HG03103 (cell line): ENCODE measurements around the gene VASN.

Experiments
- ATAC-seq: cut with Tn5 transposase; IDR thresholded peaks from one replicate; pipeline ENCODE4 v1.9.1; 2021; ENCODE audit warnings: low read depth; ENCODE audit not compliant: unreplicated experiment

VASN gene

GRCh38 chr16:4351880-4352279 is 19.8 kb upstream of the VASN start:
- ATAC-seq = no peak

DNA sequence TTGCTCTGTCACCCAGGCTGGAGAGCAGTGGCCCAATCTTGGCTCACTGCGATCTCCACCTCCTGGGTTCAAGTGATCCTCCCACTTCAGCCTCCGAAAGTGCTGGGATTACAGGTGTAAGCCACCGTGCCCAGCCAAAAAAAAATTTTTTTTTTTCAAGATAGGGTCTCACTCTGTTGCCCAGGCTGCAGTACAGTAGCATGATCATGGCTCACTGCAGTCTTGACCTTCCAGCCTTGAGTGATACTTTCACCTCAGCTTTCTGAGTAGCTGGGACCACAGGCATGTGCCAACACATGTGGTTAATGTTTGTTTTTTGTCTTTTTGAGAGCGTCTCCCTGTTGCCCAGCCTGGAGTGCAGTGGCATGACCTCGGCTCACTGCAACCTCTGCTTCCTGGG is 18.8 kb upstream of the VASN start:
- no peak for ATAC-seq

- no peak for ATAC-seq
Measured at GRCh38 chr16:4353675-4354074, 18.0 kb upstream of the VASN start.

- ATAC-seq = no peak
Measured at GRCh38 chr16:4354512-4355409, 16.9 kb upstream of the VASN start.

- ATAC-seq = no peak
Measured at GRCh38 chr16:4356820-4357219, 14.8 kb upstream of the VASN start.

DNA sequence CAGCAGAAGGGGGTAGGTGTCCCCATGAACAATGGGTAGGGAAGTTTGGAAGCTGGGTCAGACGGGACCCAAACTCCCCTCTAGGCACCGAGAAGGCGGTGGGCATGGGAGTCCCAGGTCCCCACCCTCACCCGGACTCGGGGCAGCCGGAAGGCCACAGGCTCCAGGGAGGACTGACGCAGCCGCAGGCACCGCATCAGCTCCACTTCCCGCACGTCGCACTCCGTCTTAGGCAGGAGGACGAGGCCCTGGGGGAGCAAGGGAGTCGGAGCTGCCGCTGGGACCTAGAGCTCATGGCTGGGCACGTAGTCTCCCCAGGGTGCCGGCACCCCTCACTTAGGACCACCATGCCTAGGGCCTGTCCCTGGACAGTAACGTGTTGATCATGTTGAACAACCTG is 13.4 kb upstream of the VASN start:
- no peak for ATAC-seq

DNA sequence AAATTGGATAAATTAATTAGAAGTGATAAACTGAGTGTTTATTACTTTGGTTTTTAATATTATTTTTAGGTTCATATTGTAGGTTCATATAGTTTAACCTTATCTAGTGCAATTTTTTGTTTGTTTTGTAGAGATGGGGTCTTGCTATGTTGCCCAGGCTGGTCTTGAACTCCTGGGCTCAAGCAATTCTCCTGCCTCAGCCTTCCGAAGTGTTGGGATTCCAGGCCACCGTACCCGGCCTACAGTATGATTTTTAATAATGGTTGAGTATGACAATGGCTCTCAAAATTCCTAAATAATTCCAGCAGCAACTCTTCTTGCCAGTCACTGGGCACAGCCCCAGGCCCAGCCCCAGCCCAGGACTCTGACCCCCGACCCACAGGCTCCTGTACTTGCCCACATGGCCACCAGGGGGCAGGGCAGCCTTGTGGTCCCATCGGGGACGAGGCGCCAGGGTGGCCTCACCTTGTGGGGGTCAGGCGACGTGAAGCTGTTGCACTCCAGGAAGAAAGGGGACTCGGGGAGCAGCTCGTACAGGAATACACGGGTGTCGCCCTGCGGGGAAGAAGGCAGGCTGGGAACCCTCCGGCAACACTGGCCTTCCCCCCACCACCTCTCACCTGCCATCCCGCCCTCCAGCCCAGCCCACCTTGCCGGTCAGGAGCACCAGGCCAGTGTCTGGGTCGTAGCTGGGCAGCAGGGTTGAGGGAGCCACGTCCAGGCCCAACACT is 12.7 kb upstream of the VASN start:
- no peak for ATAC-seq

DNA sequence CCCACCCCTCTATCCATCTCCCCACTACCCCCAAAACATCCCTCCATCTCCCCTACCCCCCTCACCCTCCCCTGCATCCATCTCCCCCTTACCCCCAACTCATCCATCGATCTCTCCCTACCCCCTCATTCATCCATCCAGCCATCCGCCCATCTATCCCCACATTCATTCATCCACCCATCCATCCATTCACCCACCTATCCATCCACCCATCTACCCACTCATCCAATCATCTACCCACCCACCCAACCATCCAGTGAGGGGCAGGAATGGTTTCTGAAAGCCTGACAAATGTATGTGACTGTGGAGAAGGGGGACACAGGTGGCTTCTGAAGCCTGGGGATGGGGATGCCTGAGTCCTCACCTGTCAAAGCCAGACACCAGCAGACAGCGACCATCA is 11.7 kb upstream of the VASN start:
- ATAC-seq = no peak

DNA sequence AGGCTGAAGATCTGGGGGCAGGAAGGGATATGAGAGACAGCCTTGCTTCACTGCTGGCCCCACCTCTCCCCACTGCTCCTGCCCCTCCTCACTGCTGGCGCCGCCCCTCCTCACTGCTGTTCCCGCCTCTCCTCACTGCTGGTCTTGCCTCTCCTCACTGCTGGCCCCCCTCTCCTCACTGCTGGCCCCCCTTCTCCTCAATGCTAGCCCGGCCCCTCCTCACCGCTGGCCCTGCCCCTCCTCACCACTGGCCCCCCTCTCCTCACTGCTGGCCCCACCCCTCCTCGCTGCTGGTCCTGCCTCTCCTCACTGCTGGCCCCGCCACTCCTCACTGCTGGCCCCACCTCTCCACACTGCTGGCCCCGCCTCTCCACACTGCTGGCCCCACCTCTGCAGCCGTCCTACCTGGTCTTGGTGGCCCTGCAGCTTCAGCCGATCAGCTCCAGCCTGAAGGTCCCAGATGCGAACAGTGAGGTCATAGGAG is 11.1 kb upstream of the VASN start:
- no peak for ATAC-seq

DNA sequence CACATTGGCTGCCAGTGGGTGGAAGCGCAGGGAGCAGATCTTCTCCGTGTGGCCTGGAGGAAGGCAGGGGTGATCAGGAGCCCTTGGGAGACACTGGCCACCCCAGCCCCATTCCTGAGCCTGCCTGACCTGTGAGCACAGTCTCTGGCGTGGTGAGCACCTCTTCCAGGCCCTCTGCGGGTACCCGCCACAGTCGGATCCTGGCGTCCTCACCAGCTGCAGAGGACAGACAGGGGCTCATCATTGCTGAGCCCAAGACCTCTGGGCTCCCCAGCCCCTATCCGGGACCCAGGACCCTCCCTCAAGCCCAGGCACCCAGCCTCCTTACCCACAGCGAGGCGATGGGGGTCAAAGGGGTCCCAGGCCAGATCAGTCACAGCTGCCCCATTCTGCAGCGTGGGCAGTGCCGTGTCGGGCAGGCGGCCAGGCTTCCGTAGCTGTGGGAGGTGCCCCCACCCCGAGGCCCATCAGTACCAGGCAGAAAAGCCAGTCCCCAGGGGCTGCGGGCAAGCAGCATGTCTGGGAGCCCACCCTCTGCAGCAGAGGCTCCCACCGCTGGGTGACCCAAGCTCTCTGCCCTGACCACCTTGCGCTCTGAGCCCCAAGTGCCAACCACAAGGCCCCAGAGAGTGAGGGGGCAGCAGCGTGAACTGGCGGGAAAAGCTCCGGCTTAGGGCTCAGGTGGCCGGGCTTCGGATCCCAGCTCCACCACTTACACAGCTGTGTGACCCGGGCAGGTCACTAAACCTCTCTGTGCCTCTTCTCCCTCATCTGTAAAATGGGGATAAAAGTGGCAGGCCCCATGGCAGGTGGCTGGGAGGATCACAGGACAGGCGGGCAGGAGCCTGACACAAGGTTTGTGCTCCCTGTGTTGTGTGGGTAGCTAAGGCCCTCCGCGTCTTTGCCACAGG is 10.4 kb upstream of the VASN start:
- ATAC-seq = no peak

- ATAC-seq = no peak
Measured at GRCh38 chr16:4361944-4362311, 9.7 kb upstream of the VASN start.

DNA sequence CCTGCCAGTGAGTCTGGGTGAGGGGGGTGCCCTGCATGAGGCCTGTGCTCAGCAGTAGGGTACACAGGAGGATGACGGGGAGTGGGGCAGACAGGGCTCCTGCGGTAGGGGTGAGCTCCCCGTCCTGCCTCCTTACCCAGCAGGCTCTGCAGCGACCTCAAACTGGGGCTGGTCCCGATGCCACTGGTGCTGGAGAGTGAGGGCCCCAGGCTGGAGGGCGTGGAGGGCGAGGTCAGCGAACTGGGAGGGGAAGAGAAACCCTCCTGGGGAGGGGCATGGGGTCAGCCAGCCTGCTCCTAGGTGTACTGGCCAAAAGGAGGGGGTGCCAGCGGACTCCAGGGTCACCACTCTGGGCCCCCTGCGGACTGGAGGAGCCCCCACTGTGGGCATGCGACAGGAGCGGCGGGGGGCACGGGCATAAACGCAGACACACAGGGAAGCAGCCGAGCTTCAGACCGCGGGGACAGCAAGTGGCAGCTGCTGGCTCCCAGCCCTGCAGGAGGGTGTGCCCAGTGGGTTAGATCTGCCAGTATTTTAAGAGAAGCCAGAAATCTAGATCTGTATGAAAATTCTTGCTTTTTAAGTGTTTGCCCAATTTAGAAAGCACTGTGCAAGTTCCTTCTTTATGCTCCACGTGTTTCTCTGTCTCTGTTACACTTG is 9.0 kb upstream of the VASN start:
- ATAC-seq = no peak

DNA sequence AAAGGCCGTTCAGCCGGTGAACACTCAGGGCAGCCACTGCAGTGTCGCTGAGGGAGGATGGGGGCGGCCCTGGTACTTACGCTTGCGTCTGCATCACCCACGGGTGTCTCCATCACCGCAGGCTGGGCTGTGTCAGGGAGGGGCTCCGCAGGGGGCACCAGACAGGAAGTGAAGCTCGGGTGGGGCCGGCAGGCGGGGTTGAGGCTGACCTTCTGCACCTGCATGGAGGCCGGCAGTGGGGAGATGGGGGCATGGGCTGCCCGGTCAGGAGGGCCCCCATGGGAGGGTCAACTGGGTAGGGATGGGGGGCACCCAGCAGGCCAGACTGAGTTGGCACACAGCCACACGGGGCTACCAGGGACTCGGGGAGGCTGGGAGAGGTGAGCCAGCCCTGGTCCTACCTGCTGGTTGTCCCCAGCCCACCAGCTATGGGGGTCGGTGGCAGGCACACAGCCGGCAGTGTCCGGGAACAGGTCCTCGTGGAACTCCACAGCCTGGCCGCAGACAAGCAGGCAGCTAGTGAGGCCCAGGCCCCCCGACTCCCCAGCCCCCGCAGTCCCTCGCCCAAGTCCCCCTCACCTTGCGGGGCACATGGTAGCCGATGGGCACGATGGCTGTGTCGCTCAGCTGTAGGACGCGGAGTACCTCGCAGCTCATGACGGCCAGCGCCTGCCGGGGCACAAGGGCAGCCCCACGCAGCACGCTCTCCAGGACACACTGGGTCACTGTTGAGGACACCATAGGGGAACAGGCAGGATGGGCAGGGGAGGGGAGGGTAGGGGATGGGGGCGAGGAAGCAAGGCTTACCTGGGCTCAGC is 7.2 kb upstream of the VASN start:
- no peak for ATAC-seq

GRCh38 chr16:4365014-4365406 is 6.6 kb upstream of the VASN start:
- no peak for ATAC-seq

DNA sequence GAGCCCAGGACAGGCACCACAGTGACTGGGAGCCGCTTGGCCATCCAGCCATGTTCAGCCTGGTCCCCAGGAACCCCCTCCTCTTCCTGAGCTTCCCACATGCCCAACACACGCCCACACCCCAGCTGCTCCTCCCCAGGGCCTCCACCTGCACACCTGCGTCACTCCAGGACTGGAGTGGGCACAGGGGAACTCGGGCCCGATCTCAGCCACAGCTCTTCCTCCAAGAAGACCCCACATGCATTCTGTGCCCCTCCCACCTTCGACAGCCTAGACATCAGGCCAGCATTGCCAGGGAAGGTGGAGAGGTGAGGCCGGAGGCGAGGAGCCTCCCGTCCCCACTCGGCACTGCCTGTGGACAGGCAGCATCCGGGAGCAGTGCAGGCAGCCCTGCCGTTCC is 6.0 kb upstream of the VASN start:
- no peak for ATAC-seq

DNA sequence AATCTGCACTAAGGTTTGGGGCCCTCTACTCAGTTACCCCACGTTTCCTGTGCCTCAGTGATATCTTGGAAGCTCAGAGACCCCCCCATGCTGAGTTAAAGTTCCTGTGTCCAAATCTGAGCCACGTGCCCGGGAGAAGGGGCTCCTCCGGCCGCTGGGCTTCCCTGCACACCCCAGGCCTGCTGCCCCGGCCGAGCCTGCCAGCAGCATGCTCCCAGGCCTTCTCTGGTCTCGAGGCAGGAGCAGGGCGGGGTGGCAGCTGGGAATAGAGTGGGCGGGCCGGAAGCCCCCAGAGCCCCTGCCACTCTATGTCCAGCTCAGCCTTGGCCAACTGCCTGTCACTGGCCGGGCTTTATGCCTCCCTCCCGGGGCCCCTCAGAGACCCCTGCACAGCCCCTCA is 5.6 kb upstream of the VASN start:
- ATAC-seq = no peak

- no peak for ATAC-seq
Measured at GRCh38 chr16:4367393-4367856, 4.2 kb upstream of the VASN start.

- ATAC-seq = no peak
Measured at GRCh38 chr16:4369007-4369733, 2.5 kb upstream of the VASN start.

- ATAC-seq = no peak
Measured at GRCh38 chr16:4370151-4370550, 1.5 kb upstream of the VASN start.
